ENCODE data around the gene CCDC14. TPM values are rescaled to one million over a fixed set of nuclear protein-coding genes. Genes with fewer than 3 reads are reported as not detected.
"Not testable (repeated sequence)": the region's sequence is repeated elsewhere in the genome, so short reads cannot be mapped to it uniquely, and the experiment has no call there.

The CCDC14 gene
- total RNA-seq, 1 donor from 2014 or later: 37.3 TPM

- no peak overlapping the region for H3K27ac Mint-ChIP-seq
- intact Hi-C loops (cut with micrococcal nuclease): no loop called here
- H3K36me3 Mint-ChIP-seq (ENCODE audit: low read depth): peaks cover 33% of the 10 kb centered on the region
- H3K9me3 Mint-ChIP-seq: peaks cover 25% of the 10 kb centered on the region
- no peaks in the 10 kb centered on the region for H3K4me1 Mint-ChIP-seq (ENCODE audit: low read depth)
- no peaks in the 10 kb centered on the region for H3K27me3 Mint-ChIP-seq (ENCODE audit: insufficient read depth)
- DNase-seq (ENCODE audit: low spot score): no peak
- H3K4me3 Mint-ChIP-seq: no peak overlapping the region
These were observed 34.6 kb downstream of the CCDC14 start for GRCh38 chr3:123926396-123926795.

DNA sequence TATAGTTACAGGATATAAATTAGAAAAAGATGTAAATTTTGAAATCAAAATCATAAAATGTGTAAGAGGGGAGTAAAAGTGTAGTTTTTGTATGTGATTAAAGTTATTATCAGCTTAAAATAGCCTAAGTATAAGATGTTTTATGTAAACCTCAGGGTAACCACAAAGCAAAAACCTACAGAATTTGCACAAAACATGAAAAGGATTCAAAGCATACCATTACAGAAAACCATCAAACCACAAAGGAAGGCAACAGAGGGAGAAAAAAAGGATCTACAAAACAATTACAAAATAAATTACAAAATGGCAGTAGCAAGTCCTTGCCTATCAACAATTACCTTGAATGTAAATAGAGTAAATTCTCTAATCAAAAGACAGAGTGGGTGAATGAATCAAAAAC, 40.2 kb downstream of the CCDC14 start:
- Mint-ChIP-seq H3K4me3 (no peak overlapping the region), H3K36me3 (ENCODE audit: low read depth) (peaks cover 40% of the 10 kb centered on the region), H3K27ac (no peak overlapping the region), H3K9me3 (peaks cover 43% of the 10 kb centered on the region), H3K27me3 (ENCODE audit: insufficient read depth) (no peaks in the 10 kb centered on the region), H3K4me1 (ENCODE audit: low read depth) (no peaks in the 10 kb centered on the region)
- no peak for DNase-seq (ENCODE audit: low spot score)
- intact Hi-C loops (cut with micrococcal nuclease): no loop called here

DNA sequence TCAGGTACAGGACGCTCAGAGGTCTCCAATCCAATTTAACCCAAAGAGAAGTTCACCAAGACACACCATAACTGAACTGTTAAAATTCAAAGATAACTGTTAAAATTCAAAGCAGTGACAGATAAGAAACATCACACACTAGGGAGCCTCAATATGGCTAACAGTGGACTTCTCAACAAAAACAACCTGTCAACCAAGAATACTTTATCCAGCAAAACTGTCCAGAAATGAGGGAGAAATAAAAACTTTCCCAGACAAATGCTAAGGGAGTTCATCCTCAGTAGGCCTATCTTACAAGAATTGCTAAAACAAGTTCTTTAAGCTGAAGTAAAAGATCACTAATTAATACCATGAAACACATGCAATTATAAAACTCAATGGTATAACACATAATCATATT, 40.6 kb downstream of the CCDC14 start:
- no peak for DNase-seq (ENCODE audit: low spot score)
- intact Hi-C loops (cut with micrococcal nuclease): no loop called here
- Mint-ChIP-seq H3K27ac (no peak overlapping the region), H3K36me3 (ENCODE audit: low read depth) (peaks cover 40% of the 10 kb centered on the region), H3K4me3 (no peak overlapping the region), H3K9me3 (peaks cover 43% of the 10 kb centered on the region), H3K4me1 (ENCODE audit: low read depth) (no peaks in the 10 kb centered on the region), H3K27me3 (ENCODE audit: insufficient read depth) (no peaks in the 10 kb centered on the region)

DNA sequence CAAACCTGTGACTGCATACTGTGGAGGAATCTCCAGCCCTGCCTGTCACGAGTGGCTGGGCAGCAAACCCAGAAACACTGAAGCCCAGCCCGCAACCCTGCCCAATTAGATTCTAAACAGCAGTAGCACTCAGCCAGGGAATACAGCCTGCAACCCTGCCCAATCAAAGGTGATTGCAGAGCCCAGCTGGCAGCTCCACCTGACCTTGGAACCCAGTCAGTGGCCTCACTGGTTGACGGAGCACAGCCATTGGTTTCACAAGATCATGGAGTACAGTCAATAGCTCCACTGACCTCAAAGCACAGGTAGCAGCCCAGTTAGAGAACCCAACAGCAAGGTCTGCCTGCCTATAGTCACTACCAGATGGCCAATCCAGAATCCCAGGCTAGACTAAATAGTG, 41.7 kb downstream of the CCDC14 start:
- H3K9me3 Mint-ChIP-seq: peaks cover 41% of the 10 kb centered on the region
- no peak overlapping the region for H3K4me3 Mint-ChIP-seq
- H3K4me1 Mint-ChIP-seq (ENCODE audit: low read depth): no peaks in the 10 kb centered on the region
- no peaks in the 10 kb centered on the region for H3K27me3 Mint-ChIP-seq (ENCODE audit: insufficient read depth)
- intact Hi-C loops (cut with micrococcal nuclease): no loop called here
- DNase-seq (ENCODE audit: low spot score): no peak
- H3K27ac Mint-ChIP-seq: no peak overlapping the region
- H3K36me3 Mint-ChIP-seq (ENCODE audit: low read depth): peaks cover 38% of the 10 kb centered on the region

DNA sequence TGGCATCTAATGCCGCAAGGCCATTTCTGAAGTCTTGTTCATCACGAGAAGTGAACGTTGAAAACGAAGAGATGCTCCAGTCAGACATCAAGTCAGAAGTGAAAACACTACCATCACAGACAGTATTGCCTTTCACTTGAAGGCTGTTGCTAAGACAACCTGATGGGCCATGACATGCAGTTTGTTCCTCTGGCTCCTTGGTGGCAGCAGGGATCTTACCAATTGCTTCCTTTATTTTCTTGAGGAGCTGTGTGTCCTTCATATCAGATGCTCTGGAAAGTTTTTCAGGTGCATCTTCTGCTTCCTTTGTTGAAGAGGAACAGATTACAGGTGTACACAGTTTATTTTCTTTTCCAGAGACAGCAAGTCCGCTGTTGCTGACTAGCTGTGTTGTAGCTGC, 46.2 kb downstream of the CCDC14 start:
- Mint-ChIP-seq H3K9me3 (peaks cover 3% of the 10 kb centered on the region), H3K27me3 (ENCODE audit: insufficient read depth) (no peaks in the 10 kb centered on the region), H3K4me3 (no peak overlapping the region), H3K36me3 (ENCODE audit: low read depth) (peaks cover 5% of the 10 kb centered on the region), H3K4me1 (ENCODE audit: low read depth) (no peaks in the 10 kb centered on the region), H3K27ac (no peak overlapping the region)
- no peak for DNase-seq (ENCODE audit: low spot score)
- intact Hi-C loops (cut with micrococcal nuclease): no loop called here

DNA sequence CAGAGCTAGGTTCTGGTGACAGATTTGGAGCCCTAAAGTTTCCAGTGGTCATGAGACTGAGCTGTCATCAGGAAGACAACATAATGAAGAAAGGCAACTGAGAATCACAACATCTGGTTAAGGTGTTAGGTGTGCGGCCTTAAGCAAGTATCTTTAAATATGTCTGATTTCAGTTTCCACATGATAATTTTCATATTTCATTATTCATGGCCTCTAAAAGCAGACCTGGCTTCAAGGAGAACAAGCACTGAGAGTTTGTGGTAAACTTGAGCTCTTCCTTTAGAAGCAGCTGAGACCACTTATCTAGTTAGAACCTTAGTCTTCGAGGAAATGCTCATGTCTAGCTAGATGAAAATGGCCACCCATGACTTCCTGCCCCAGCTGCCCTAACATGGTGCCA, 51.2 kb downstream of the CCDC14 start:
- DNase-seq (ENCODE audit: low spot score): no peak
- Mint-ChIP-seq H3K36me3 (ENCODE audit: low read depth) (no peaks in the 10 kb centered on the region), H3K27me3 (ENCODE audit: insufficient read depth) (no peaks in the 10 kb centered on the region), H3K4me1 (ENCODE audit: low read depth) (no peaks in the 10 kb centered on the region), H3K9me3 (no peaks in the 10 kb centered on the region), H3K27ac (no peak overlapping the region), H3K4me3 (no peak overlapping the region)
- intact Hi-C loops (cut with micrococcal nuclease): no loop called here

- DNase-seq (ENCODE audit: low spot score): no peak
- no peaks in the 10 kb centered on the region for H3K36me3 Mint-ChIP-seq (ENCODE audit: low read depth)
- H3K27me3 Mint-ChIP-seq (ENCODE audit: insufficient read depth): no peaks in the 10 kb centered on the region
- no peak overlapping the region for H3K4me3 Mint-ChIP-seq
- peak overlapping the region; percentile 11 for H3K27ac Mint-ChIP-seq
- intact Hi-C loops (cut with micrococcal nuclease): no loop called here
- no peaks in the 10 kb centered on the region for H3K4me1 Mint-ChIP-seq (ENCODE audit: low read depth)
- no peaks in the 10 kb centered on the region for H3K9me3 Mint-ChIP-seq
These were observed 53.3 kb downstream of the CCDC14 start for GRCh38 chr3:123907720-123908119.

DNA sequence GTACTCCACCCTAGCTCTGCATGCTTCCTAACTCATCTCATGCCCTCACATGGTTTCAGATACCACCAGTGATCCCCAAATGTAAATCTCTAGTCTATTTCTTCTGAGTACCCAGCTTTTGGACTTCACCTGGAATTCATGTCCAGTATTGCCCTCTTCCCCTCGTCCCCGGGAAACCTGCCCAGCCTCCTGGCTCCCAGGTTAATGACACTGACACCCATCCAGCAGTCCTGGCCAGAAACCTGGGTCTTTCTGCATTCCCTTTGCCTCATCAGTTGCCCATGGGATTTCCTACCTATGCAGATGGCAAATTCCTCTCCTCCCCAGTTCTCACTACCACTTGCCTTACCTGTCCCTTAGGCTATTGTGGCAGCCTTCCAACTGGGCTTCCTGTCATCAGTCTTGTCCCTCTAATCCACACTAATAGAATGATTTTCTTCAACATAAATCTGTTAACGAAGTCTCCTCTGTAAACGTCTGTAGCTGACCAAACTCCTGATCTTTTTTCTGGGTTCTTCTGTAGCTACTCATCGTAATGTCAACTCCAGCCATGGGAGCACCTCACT, 61.6 kb downstream of the CCDC14 start:
- H3K4me3 Mint-ChIP-seq: no peak overlapping the region
- no peak overlapping the region for H3K27ac Mint-ChIP-seq
- DNase-seq (ENCODE audit: low spot score): no peak
- no peaks in the 10 kb centered on the region for H3K9me3 Mint-ChIP-seq
- H3K27me3 Mint-ChIP-seq (ENCODE audit: insufficient read depth): peaks cover 15% of the 10 kb centered on the region
- no peaks in the 10 kb centered on the region for H3K4me1 Mint-ChIP-seq (ENCODE audit: low read depth)
- intact Hi-C loops (cut with micrococcal nuclease): no loop called here
- no peaks in the 10 kb centered on the region for H3K36me3 Mint-ChIP-seq (ENCODE audit: low read depth)

- H3K27ac Mint-ChIP-seq: no peak overlapping the region
- DNase-seq (ENCODE audit: low spot score): no peak
- H3K27me3 Mint-ChIP-seq (ENCODE audit: insufficient read depth): peaks cover 17% of the 10 kb centered on the region
- H3K4me3 Mint-ChIP-seq: no peak overlapping the region
- intact Hi-C loops (cut with micrococcal nuclease): no loop called here
- no peaks in the 10 kb centered on the region for H3K4me1 Mint-ChIP-seq (ENCODE audit: low read depth)
- no peaks in the 10 kb centered on the region for H3K36me3 Mint-ChIP-seq (ENCODE audit: low read depth)
- peaks cover 13% of the 10 kb centered on the region for H3K9me3 Mint-ChIP-seq
These were observed 68.0 kb downstream of the CCDC14 start for GRCh38 chr3:123893012-123893411.

- Mint-ChIP-seq H3K4me3 (no peak overlapping the region), H3K36me3 (ENCODE audit: low read depth) (no peaks in the 10 kb centered on the region), H3K27me3 (ENCODE audit: insufficient read depth) (peaks cover 23% of the 10 kb centered on the region), H3K27ac (no peak overlapping the region), H3K4me1 (ENCODE audit: low read depth) (no peaks in the 10 kb centered on the region), H3K9me3 (peaks cover 13% of the 10 kb centered on the region)
- DNase-seq (ENCODE audit: low spot score): no peak
- intact Hi-C loops (cut with micrococcal nuclease): no loop called here
These were observed 68.8 kb downstream of the CCDC14 start for GRCh38 chr3:123892195-123892594.

DNA sequence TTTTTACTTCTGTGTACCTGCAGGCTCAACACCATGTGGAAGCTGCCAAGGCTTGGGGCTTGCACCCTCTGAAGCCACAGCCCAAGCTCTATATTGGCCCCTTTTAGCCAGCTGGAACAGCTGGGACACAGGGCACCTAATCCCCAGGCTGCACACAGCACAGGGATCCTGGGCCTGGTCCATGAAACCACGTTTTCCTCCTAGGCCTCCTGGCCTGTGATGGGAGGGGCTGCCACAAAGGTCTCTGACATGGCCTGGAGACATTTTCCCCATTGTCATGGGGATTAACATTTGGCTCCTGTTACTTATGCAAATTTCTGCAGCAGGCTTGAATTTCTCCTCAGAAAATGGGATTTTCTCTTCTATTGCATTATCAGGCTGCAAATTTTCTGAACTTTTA, 70.0 kb downstream of the CCDC14 start:
- DNase-seq (ENCODE audit: low spot score); intact Hi-C loops (cut with micrococcal nuclease); H3K4me1 Mint-ChIP-seq (ENCODE audit: low read depth); H3K27ac Mint-ChIP-seq; H3K4me3 Mint-ChIP-seq; H3K36me3 Mint-ChIP-seq (ENCODE audit: low read depth): not testable (repeated sequence)
- H3K9me3 Mint-ChIP-seq: peaks cover 13% of the 10 kb centered on the region
- peaks cover 30% of the 10 kb centered on the region for H3K27me3 Mint-ChIP-seq (ENCODE audit: insufficient read depth)

- H3K27me3 Mint-ChIP-seq (ENCODE audit: insufficient read depth): peaks cover 38% of the 10 kb centered on the region
- intact Hi-C loops (cut with micrococcal nuclease); H3K4me1 Mint-ChIP-seq (ENCODE audit: low read depth); DNase-seq (ENCODE audit: low spot score); H3K27ac Mint-ChIP-seq; H3K4me3 Mint-ChIP-seq; H3K36me3 Mint-ChIP-seq (ENCODE audit: low read depth): not testable (repeated sequence)
- H3K9me3 Mint-ChIP-seq: peaks cover 13% of the 10 kb centered on the region
These were observed 70.9 kb downstream of the CCDC14 start for GRCh38 chr3:123890162-123890561.

DNA sequence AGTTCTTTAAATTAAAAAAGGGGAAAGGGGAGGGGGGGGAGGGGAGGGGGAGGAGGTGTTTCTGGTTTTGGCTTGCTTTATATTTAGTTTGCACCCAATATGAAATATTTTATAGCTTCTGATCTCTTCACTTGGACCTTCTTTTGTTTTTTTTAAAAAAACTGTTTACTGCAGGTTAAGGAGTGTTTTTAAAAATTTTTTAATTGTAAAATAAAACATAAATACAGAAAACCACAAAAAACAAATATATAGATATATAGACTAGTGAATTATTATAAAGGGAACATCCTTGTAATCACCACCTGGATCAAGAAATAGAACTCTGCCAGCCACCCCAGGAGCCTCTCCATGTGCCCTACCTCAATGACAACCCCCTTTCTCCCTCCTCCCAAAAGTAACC, 76.0 kb downstream of the CCDC14 start:
- H3K4me3 Mint-ChIP-seq: peak overlapping the region; percentile 40
- H3K27me3 Mint-ChIP-seq (ENCODE audit: insufficient read depth): peaks cover 57% of the 10 kb centered on the region
- H3K27ac Mint-ChIP-seq: no peak overlapping the region
- intact Hi-C loops (cut with micrococcal nuclease): loop anchor here (1.0 to 10.0 kb wide), 2 partner anchors 75 to 300 kb away; partner anchors contain the start of gene HACD2
- no peaks in the 10 kb centered on the region for H3K9me3 Mint-ChIP-seq
- H3K4me1 Mint-ChIP-seq (ENCODE audit: low read depth): peaks cover 13% of the 10 kb centered on the region
- no peak for DNase-seq (ENCODE audit: low spot score)
- no peaks in the 10 kb centered on the region for H3K36me3 Mint-ChIP-seq (ENCODE audit: low read depth)

Measured in activated T-helper 1 cell treated with anti-CD3 and anti-CD28 coated beads, Interleukin-12 subunit alpha, Interleukin-12 subunit beta, Interleukin-2, Interleukin-4 antibody, amounts not matched to agents 30 ng/mL and 10 ng/mL and 1 ng/mL, durations not matched to agents 14 hours and 24 hours and 36 hours (primary cell).